ENCODE results near the gene GRIN1. TPM values are rescaled to one million over a fixed set of nuclear protein-coding genes. Genes with fewer than 3 reads are reported as not detected.

GRIN1 gene
- total and polyA plus RNA-seq, 2 of the 8 experiments (the other 6 are each of a cell fraction or from before 2014, with no cell fraction given), result 0.48 to 2.1 TPM

DNA sequence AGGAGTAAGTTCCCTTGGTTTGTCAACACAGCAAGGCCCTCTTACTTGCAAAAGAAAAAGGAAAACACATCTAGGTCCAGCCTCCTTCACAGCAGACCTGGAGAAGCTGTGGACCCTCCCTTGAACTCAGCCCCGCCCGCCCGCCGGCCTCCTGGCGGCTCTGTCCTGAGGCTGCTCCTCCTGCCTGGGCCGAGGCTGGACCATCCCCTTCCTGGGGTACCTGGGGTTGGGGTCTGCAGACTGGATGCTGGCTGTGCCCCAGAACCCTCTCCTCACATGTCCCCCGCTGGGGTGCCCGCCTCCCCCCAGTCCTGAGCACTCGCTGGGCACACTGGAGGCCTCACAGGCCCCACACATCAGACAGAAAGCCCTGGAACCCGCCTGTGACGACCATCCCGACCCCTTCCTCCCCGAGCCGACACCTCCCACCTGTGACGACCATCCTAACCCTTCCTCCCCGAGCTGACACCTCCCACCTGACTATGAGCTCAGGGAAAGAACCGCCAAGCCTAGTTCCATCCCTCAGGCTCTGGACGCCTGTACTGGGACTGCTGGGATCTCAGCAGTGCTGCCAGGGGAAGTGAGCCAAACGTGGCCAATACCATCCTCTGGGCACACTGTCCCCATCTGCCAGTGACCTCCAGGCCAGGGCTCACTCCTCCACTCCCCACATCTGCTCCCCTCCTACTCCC, 40.1 kb downstream of the GRIN1 start:
- H3K56ac ChIP-seq (replicated peaks; ENCODE audit: insufficient read length, low read depth, low read length), result no peak overlapping the region
- H3K9me3 ChIP-seq (ENCODE audit: insufficient read depth in 2 of 2, low read depth in 1 of 2, low read length in 1 of 2), result no peaks in the 10 kb centered on the region
- no peak overlapping the region for H3K9ac ChIP-seq (replicated peaks in 1 of 4; ENCODE audit: extremely low read depth in 1 of 4, low read depth in 3 of 4, low read length in 3 of 4)
- no peaks in the 10 kb centered on the region; the same call in 1 of the 2 replicates for H3K79me1 ChIP-seq (ENCODE audit: low read depth, low read length)
- no peak overlapping the region for H3K4me3 ChIP-seq (ENCODE audit: extremely low read depth in 1 of 4, insufficient read depth in 2 of 4, low read depth in 3 of 4, low read length in 4 of 4)
- H3K27me3 ChIP-seq (replicated peaks in 1 of 4; ENCODE audit: control insufficient read depth in 3 of 4, extremely low read depth in 1 of 4, insufficient read depth in 3 of 4, low read length in 3 of 4), result no peaks in the 10 kb centered on the region; a peak in 2 of 7 replicates
- POLR2A ChIA-PET (ENCODE audit: partially characterized antibody), result interaction anchor here (1.1 to 1.2 kb wide), 2 partner anchors 10 to 22 kb away, joined by 4 read pairs; partner anchors contain the start of genes ANAPC2, SSNA1 and TPRN
- H3K18ac ChIP-seq (ENCODE audit: extremely low read depth, low read length), result no peak overlapping the region
- no peak overlapping the region for H2AFZ ChIP-seq (ENCODE audit: low read length)
- no peak for DNase-seq (ENCODE audit: low read depth in 1 of 2, low spot score in 2 of 2)
- no peak overlapping the region for H4K5ac ChIP-seq (ENCODE audit: insufficient read length, low read depth, low read length)
- no peak overlapping the region for H2AK5ac ChIP-seq (ENCODE audit: low read depth, low read length)
- WGBS, 2 experiments (ENCODE audit: extremely low coverage in 1 of 2, insufficient coverage in 1 of 2, insufficient read length in 1 of 2, insufficient replicate concordance in 2 of 2, low coverage in 1 of 2, low lambda C conversion rate in 2 of 2, missing lambda C conversion rate in 1 of 2), result 90% methylated on average over 19 of the region's 19 CpGs; no CpG with 5 or more reads in 1 of the 2 experiments
- H3K27ac ChIP-seq (ENCODE audit: low read depth, low read length), result no peak overlapping the region
- H2BK5ac ChIP-seq (ENCODE audit: low read depth, low read length), result no peak overlapping the region
- H3K14ac ChIP-seq (ENCODE audit: insufficient read length), result no peak overlapping the region
- H4K8ac ChIP-seq (ENCODE audit: extremely low read depth, insufficient read depth, low read length), result no peak overlapping the region
- no peaks in the 10 kb centered on the region for H3K79me2 ChIP-seq (ENCODE audit: control insufficient read depth in 1 of 2, insufficient read depth in 2 of 2, low read length in 2 of 2)
- H3K4me2 ChIP-seq (ENCODE audit: insufficient read depth in 1 of 2, low read depth in 2 of 2, low read length in 2 of 2), result no peak overlapping the region
- H3K23me2 ChIP-seq (ENCODE audit: low read depth, low read length), result no peaks in the 10 kb centered on the region
- no peak overlapping the region for H2BK15ac ChIP-seq (ENCODE audit: low read length)
- peaks cover 2 to 26% of the 10 kb centered on the region in 2 experiments for H4K20me1 ChIP-seq (replicated peaks in 1 of 2; ENCODE audit: control insufficient read depth in 1 of 2, insufficient read depth in 2 of 2, low read length in 2 of 2)
- no peak overlapping the region for H2BK20ac ChIP-seq (ENCODE audit: low read length)
- H3K4ac ChIP-seq (replicated peaks; ENCODE audit: insufficient read length, low read depth, low read length), result no peak overlapping the region
- peaks cover 0 to 8% (median 3%) of the 10 kb centered on the region in 4 experiments; a peak in 5 of 7 replicates for H3K4me1 ChIP-seq (replicated peaks in 1 of 4; ENCODE audit: control insufficient read depth in 3 of 4, insufficient read depth in 4 of 4, low read length in 3 of 4)
- H2BK120ac ChIP-seq (replicated peaks; ENCODE audit: low read depth, low read length), result no peak overlapping the region
- H3K36me3 ChIP-seq (ENCODE audit: control insufficient read depth in 2 of 4, insufficient read depth in 4 of 4, low read length in 3 of 4), result peaks cover 0 to 34% (median 10%) of the 10 kb centered on the region in 4 experiments; a peak in 6 of 8 replicates
- CTCF ChIA-PET (ENCODE audit: partially characterized antibody), result interaction anchor here (0.9 to 3.0 kb wide), 6 partner anchors 12 to 111 kb away, joined by 3 to 21 read pairs (median 4); no protein-coding TSS in a partner anchor
- H2BK12ac ChIP-seq (ENCODE audit: low read depth, low read length), result no peak overlapping the region
- no peak overlapping the region for H4K91ac ChIP-seq (replicated peaks; ENCODE audit: insufficient read length, low read length)
- H3K23ac ChIP-seq (ENCODE audit: insufficient read length), result no peak overlapping the region
- FAIRE-seq, result no peak
- TF ChIP-seq HDAC6 (IDR thresholded peaks at IDR 0.05; ENCODE audit: low read depth, low read length) (no peak), TCF12 (IDR thresholded peaks at IDR 0.05; ENCODE audit: low read depth, low read length) (no peak), CBX5 (IDR thresholded peaks at IDR 0.05; ENCODE audit: low read depth, low read length) (no peak), RAD21 (IDR thresholded peaks at IDR 0.05 in 1 of 2, conservative IDR thresholded peaks at IDR 0.05 in 1 of 2; ENCODE audit: low read depth in 2 of 2, low read length in 2 of 2) (no peak), POLR2A (IDR thresholded peaks at IDR 0.05; ENCODE audit: control extremely low read depth in 1 of 2, low read depth in 2 of 2, low read length in 2 of 2) (no peak), RXRA (IDR thresholded peaks at IDR 0.05; ENCODE audit: insufficient read depth, low read depth, low read length) (no peak), SIX5 (IDR thresholded peaks at IDR 0.05; ENCODE audit: low read depth, low read length) (no peak), GABPA (IDR thresholded peaks at IDR 0.05; ENCODE audit: borderline replicate concordance, insufficient read depth, low read length) (no peak), SP2 (IDR thresholded peaks at IDR 0.05; ENCODE audit: low read length) (no peak), ASH2L (IDR thresholded peaks at IDR 0.05; ENCODE audit: low read length) (no peak), JUN (IDR thresholded peaks at IDR 0.05; ENCODE audit: low read depth, low read length) (no peak), POU5F1 (IDR thresholded peaks at IDR 0.05; ENCODE audit: low read depth, low read length) (no peak), E2F6 (IDR thresholded peaks at IDR 0.05) (no peak)

All from H1 (cell line).